OCI-LY3 (cell line): ENCODE results near the gene SMIM38.

Experiments used
- H2AFZ ChIP-seq: fragments of 200-600, 300-600 bp; shearing (Covaris generic); 2 replicates; pipeline ENCODE4 v1.6.0; 2014; ENCODE audit warnings: antibody characterized with exemption, low read depth, low read length
- H3K27ac ChIP-seq: fragments of 200-600, 300-600 bp; sonication (generic); 2 replicates; pipeline ENCODE4 v1.5.1; 2014; ENCODE audit warnings: mild to moderate bottlenecking, low read length, moderate library complexity, mixed read lengths
- H3K27me3 ChIP-seq: fragments of 200-600, 300-600 bp; sonication (generic); 2 replicates; pipeline ENCODE4 v1.6.1; 2014; ENCODE audit warnings: low read depth, low read length, mixed read lengths
- H3K36me3 ChIP-seq: fragments of 200-600, 300-600 bp; sonication (generic); replicated peaks from 2 replicates; pipeline ENCODE3; 2014; ENCODE audit warnings: low read depth, low read length, mixed read lengths
- H3K4me1 ChIP-seq: fragments of 300-600, 200-600 bp; sonication (generic); 2 replicates; pipeline ENCODE4 v1.6.1; 2014; ENCODE audit warnings: low read length, mixed read lengths
- H3K4me2 ChIP-seq: fragments of 200-600, 300-600 bp; sonication (generic); 2 replicates; pipeline ENCODE4 v1.6.1; 2014; ENCODE audit warnings: low read length, mixed read lengths
- H3K4me3 ChIP-seq: fragments of 300-600, 200-600 bp; sonication (generic); 2 replicates; pipeline ENCODE4 v1.5.1; 2014; ENCODE audit warnings: antibody characterized with exemption, mild to moderate bottlenecking, low read length, moderate library complexity
- H3K79me2 ChIP-seq: fragments of 300-600, 200-600 bp; shearing (Covaris generic); 2 replicates; pipeline ENCODE4 v1.6.1; 2014; ENCODE audit warnings: mild to moderate bottlenecking, low read length, mixed read lengths
- H3K9ac ChIP-seq: fragments of 300-600, 200-600 bp; shearing (Covaris generic); 2 replicates; pipeline ENCODE4 v1.6.0; 2014; ENCODE audit warnings: mild to moderate bottlenecking, low read length, moderate library complexity
- H3K9me3 ChIP-seq: fragments of 200-600, 300-600 bp; shearing (Covaris generic); 2 replicates; pipeline ENCODE4 v1.6.1; 2014; ENCODE audit warnings: low read length, mixed read lengths; ENCODE audit not compliant: insufficient read depth
- H4K20me1 ChIP-seq: fragments of 200-600, 300-600 bp; sonication (generic); 2 replicates; pipeline ENCODE4 v1.6.1; 2016; ENCODE audit warnings: low read length, mixed read lengths; ENCODE audit not compliant: insufficient read depth
- CTCF ChIP-seq: fragments of 200-600, 300-600 bp; sonication (generic); IDR thresholded peaks from 2 replicates; pipeline ENCODE4 v1.5.1; 2014; ENCODE audit warnings: antibody characterized with exemption, low read length, low read depth
- EZH2phosphoT487 ChIP-seq: fragments of 200-600 bp; shearing (Covaris generic); IDR thresholded peaks from 2 replicates; pipeline ENCODE4 v1.6.1; 2018; ENCODE audit warnings: antibody characterized with exemption, mixed run types, low read depth

Gene SMIM38

GRCh38 chr11:69161117-69161407 is 5.3 kb downstream of the SMIM38 start:
- Histone ChIP-seq H4K20me1 (no peaks in the 10 kb centered on the region), H3K27ac (no peak overlapping the region), H3K79me2 (no peaks in the 10 kb centered on the region), H3K9ac (no peak overlapping the region), H3K4me2 (no peak overlapping the region), H3K4me3 (no peak overlapping the region), H3K36me3 (peaks cover 18% of the 10 kb centered on the region), H3K27me3 (no peaks in the 10 kb centered on the region), H3K4me1 (peaks cover 18% of the 10 kb centered on the region), H2AFZ (no peak overlapping the region), H3K9me3 (peaks cover 10% of the 10 kb centered on the region)
- TF ChIP-seq CTCF = no peak
- no peak for TF ChIP-seq EZH2phosphoT487

- Histone ChIP-seq H4K20me1 (no peaks in the 10 kb centered on the region), H3K4me2 (no peak overlapping the region), H3K9me3 (peaks cover 10% of the 10 kb centered on the region), H3K4me3 (no peak overlapping the region), H3K27ac (no peak overlapping the region), H3K9ac (no peak overlapping the region), H2AFZ (no peak overlapping the region), H3K79me2 (no peaks in the 10 kb centered on the region), H3K36me3 (peaks cover 18% of the 10 kb centered on the region), H3K27me3 (no peaks in the 10 kb centered on the region), H3K4me1 (peaks cover 21% of the 10 kb centered on the region)
- TF ChIP-seq EZH2phosphoT487 = no peak
- no peak for TF ChIP-seq CTCF
Measured at GRCh38 chr11:69162505-69162904, 6.8 kb downstream of the SMIM38 start.

GRCh38 chr11:69163842-69164241 is 8.1 kb downstream of the SMIM38 start:
- Histone ChIP-seq H3K4me1 (peaks cover 29% of the 10 kb centered on the region), H3K4me3 (no peak overlapping the region), H3K9ac (no peak overlapping the region), H3K36me3 (peaks cover 18% of the 10 kb centered on the region), H3K79me2 (no peaks in the 10 kb centered on the region), H2AFZ (no peak overlapping the region), H3K9me3 (peaks cover 10% of the 10 kb centered on the region), H4K20me1 (no peaks in the 10 kb centered on the region), H3K27ac (no peak overlapping the region), H3K4me2 (no peak overlapping the region), H3K27me3 (no peaks in the 10 kb centered on the region)
- TF ChIP-seq EZH2phosphoT487 (no peak), CTCF (no peak)

GRCh38 chr11:69164824-69165223 is 9.1 kb downstream of the SMIM38 start:
- Histone ChIP-seq H3K36me3 (peaks cover 18% of the 10 kb centered on the region), H3K79me2 (no peaks in the 10 kb centered on the region)
- no peak for TF ChIP-seq EZH2phosphoT487
- TF ChIP-seq CTCF = no peak

More at GRCh38 chr11:69164824-69165223, 9.1 kb downstream of the SMIM38 start:
- Histone ChIP-seq H3K4me3 (no peak overlapping the region), H3K27ac (no peak overlapping the region), H4K20me1 (no peaks in the 10 kb centered on the region), H2AFZ (no peak overlapping the region), H3K4me2 (no peak overlapping the region), H3K9ac (no peak overlapping the region), H3K4me1 (peaks cover 29% of the 10 kb centered on the region), H3K9me3 (peaks cover 14% of the 10 kb centered on the region), H3K27me3 (no peaks in the 10 kb centered on the region)
